Measurements from ENCODE around the gene RPE. TPM values are rescaled to one million over a fixed set of nuclear protein-coding genes. Genes with fewer than 3 reads are reported as not detected.

RPE gene
- total and polyA plus RNA-seq, 10 of the 15 experiments (the other 5 are each of a cell fraction or from before 2014, with no cell fraction given), result 41.5 to 75.3 (median 46.8) TPM

GRCh38 chr2:210054696-210055095, 52.3 kb downstream of the RPE start:
- intact Hi-C loops (cut with micrococcal nuclease; ENCODE audit: unreplicated experiment), result no loop called here
- ChIA-PET POLR2A (no interaction called here), CTCF (no interaction called here), SMC1A (ENCODE audit: uncharacterized antibody, unreplicated experiment) (no interaction called here), RAD21 (ENCODE audit: unreplicated experiment) (no interaction called here)
- H4K20me1 ChIP-seq (ENCODE audit: control insufficient read depth, insufficient read depth), result no peaks in the 10 kb centered on the region
- ATAC-seq, result no peak
- no peak overlapping the region for H2AFZ ChIP-seq (ENCODE audit: control insufficient read depth, low read depth, low read length)
- H3K36me3 ChIP-seq (ENCODE audit: control insufficient read depth in 2 of 2, insufficient read depth in 2 of 2, low read length in 1 of 2), result no peaks in the 10 kb centered on the region
- H3K4me2 ChIP-seq (ENCODE audit: control insufficient read depth, insufficient read depth), result no peak overlapping the region
- H3K79me2 ChIP-seq (ENCODE audit: control insufficient read depth, insufficient read depth, low read length), result no peaks in the 10 kb centered on the region
- H3K4me1 ChIP-seq (ENCODE audit: control insufficient read depth, insufficient read depth, low read length), result no peaks in the 10 kb centered on the region
- WGBS (ENCODE audit: insufficient coverage, insufficient replicate concordance, low lambda C conversion rate, missing lambda C conversion rate), result 89% methylated on average over 1 of the region's 1 CpG
- no peak for FAIRE-seq
- DNase-seq (ENCODE audit: low read depth, low spot score), result no peak
- no peak overlapping the region for H3K27ac ChIP-seq (ENCODE audit: control insufficient read depth, insufficient read depth)
- no peaks in the 10 kb centered on the region for H3K9me3 ChIP-seq (replicated peaks; ENCODE audit: control insufficient read depth, insufficient read depth, low read length)
- no peaks in the 10 kb centered on the region for H3K27me3 ChIP-seq (replicated peaks in 1 of 2; ENCODE audit: control insufficient read depth in 2 of 2, insufficient read depth in 2 of 2, low read length in 1 of 2)
- BruUV-seq (replicated peaks), result no TSS peak
- H3K9ac ChIP-seq (ENCODE audit: control insufficient read depth, insufficient read depth, low read length), result no peak overlapping the region
- in situ Hi-C loops (cut with MboI), result no loop called here
- H3K4me3 ChIP-seq, result no peak overlapping the region
- TF ChIP-seq NKRF (conservative IDR thresholded peaks at IDR 0.05), result no peak
- TF ChIP-seq ZNF24 (IDR thresholded peaks at IDR 0.05), result no peak
- TF ChIP-seq CEBPZ (IDR thresholded peaks at IDR 0.05; ENCODE audit: low read depth, low read length), result no peak
- TF ChIP-seq GABPA (IDR thresholded peaks at IDR 0.05; ENCODE audit: low read depth), result no peak
- TF ChIP-seq EP300 (IDR thresholded peaks at IDR 0.05; ENCODE audit: borderline replicate concordance in 1 of 2, control insufficient read depth in 1 of 2, low read depth in 2 of 2, low read length in 2 of 2), result no peak
- no peak for TF ChIP-seq FOXM1 (IDR thresholded peaks at IDR 0.05; ENCODE audit: low read depth, low read length)
- TF ChIP-seq ETV6 (conservative IDR thresholded peaks at IDR 0.05 in 1 of 2, IDR thresholded peaks at IDR 0.05 in 1 of 2; ENCODE audit: borderline replicate concordance in 1 of 2, low read depth in 1 of 2), result no peak
- TF ChIP-seq TARDBP (IDR thresholded peaks at IDR 0.05; ENCODE audit: borderline replicate concordance), result no peak
- TF ChIP-seq WRNIP1 (IDR thresholded peaks at IDR 0.05; ENCODE audit: borderline replicate concordance, low read depth, low read length), result no peak
- no peak for TF ChIP-seq PAX8 (IDR thresholded peaks at IDR 0.05)
- no peak for TF ChIP-seq IKZF1 (conservative IDR thresholded peaks at IDR 0.05)
- TF ChIP-seq ZNF622 (IDR thresholded peaks at IDR 0.05), result no peak
- TF ChIP-seq ZNF384 (IDR thresholded peaks at IDR 0.05; ENCODE audit: borderline replicate concordance, low read depth, low read length), result no peak
- no peak for TF ChIP-seq TBL1XR1 (IDR thresholded peaks at IDR 0.05; ENCODE audit: low read depth, low read length)
- TF ChIP-seq E2F4 (IDR thresholded peaks at IDR 0.05; ENCODE audit: low read depth, low read length), result no peak
- TF ChIP-seq, protein P1, sequence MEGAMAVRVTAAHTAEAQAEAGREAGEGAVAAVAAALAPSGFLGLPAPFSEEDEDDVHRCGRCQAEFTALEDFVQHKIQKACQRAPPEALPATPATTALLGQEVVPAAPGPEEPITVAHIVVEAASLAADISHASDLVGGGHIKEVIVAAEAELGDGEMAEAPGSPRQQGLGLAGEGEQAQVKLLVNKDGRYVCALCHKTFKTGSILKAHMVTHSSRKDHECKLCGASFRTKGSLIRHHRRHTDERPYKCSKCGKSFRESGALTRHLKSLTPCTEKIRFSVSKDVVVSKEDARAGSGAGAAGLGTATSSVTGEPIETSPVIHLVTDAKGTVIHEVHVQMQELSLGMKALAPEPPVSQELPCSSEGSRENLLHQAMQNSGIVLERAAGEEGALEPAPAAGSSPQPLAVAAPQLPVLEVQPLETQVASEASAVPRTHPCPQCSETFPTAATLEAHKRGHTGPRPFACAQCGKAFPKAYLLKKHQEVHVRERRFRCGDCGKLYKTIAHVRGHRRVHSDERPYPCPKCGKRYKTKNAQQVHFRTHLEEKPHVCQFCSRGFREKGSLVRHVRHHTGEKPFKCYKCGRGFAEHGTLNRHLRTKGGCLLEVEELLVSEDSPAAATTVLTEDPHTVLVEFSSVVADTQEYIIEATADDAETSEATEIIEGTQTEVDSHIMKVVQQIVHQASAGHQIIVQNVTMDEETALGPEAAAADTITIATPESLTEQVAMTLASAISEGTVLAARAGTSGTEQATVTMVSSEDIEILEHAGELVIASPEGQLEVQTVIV (IDR thresholded peaks at IDR 0.05; ENCODE audit: borderline replicate concordance, partially characterized antibody), result no peak

All from GM12878 (cell line).